SH-SY5Y (cell line): ENCODE data around the gene TENM4.

ENCODE experiments used
- GATA2 ChIP-seq: IDR thresholded peaks from 2 replicates; pipeline ENCODE4 v1.6.1; 2011; ENCODE audit warnings: mild to moderate bottlenecking, low read depth, low read length
- GATA3 ChIP-seq: IDR thresholded peaks from 2 replicates; pipeline ENCODE4 v1.6.1; 2011; ENCODE audit warnings: low read depth, mild to moderate bottlenecking, low read length, moderate library complexity

- no peak for TF ChIP-seq GATA3
- no peak for TF ChIP-seq GATA2
Observed at GRCh38 chr11:78620159-78620558, 820.7 kb downstream of the TENM4 start.
